Urothelium cell line (cell line): ENCODE results near the gene MEF2B.
"Not testable (repeated sequence)": the region's sequence is repeated elsewhere in the genome, so short reads cannot be mapped to it uniquely, and the experiment has no call there.

Experiments used
- DNase-seq: peaks from one replicate; pipeline ENCODE4 v3.0.0; 2011; ENCODE audit warnings: low spot score, mixed read lengths
- FAIRE-seq: peaks from 2 replicates; lab custom pipeline; 2011; peaks lifted over from hg19 to GRCh38; lab: Jason Lieb, UNC

The MEF2B gene

DNA sequence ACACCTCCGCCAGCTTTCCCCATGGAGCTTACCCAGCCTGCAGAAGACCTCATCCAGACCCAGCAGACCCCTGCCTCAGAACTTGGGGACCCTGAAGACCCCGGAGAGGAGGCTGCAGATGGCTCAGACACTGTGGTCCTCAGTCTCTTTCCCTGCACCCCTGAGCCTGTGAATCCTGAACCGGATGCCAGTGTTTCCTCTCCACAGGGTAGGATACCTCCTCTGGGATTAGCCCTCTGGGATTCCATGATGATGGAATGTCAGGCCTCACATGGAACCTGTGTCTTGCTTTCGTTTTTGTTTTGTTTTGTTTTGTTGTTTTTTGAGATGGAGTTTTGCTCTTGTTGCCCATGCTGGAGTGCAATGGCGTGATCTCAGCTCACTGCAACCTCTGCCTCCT lies 23.9 kb upstream of the MEF2B start:
- no peak for FAIRE-seq

DNA sequence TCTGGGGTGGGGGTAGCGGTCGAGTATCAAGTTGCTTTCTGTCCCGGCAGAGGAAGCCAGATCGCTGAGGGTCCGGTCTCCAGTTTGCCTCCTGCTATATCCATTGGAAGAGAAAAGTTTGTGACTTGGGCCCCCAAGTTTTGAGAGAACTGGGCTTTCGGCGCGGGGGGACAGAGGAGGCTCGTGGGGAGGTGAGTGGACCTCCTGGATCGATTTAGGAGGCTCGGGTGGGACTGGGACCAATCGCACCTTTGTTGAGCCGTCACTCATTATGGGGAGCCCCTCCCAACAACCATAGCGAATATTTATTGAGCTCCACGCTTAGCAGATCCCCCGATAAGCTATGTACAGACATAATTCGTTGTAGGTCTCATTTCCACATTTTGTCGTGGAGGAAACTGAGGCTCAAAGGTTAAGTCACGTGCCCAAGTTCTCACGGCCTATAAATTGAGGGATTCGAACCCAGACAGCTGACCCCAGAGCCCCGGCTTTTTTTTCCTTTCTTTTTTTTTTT lies 22.9 kb upstream of the MEF2B start:
- DNase-seq (no peak), FAIRE-seq (no peak)

More for the DNA sequence above, 23.9 kb upstream of the MEF2B start:
- no peak for DNase-seq

DNA sequence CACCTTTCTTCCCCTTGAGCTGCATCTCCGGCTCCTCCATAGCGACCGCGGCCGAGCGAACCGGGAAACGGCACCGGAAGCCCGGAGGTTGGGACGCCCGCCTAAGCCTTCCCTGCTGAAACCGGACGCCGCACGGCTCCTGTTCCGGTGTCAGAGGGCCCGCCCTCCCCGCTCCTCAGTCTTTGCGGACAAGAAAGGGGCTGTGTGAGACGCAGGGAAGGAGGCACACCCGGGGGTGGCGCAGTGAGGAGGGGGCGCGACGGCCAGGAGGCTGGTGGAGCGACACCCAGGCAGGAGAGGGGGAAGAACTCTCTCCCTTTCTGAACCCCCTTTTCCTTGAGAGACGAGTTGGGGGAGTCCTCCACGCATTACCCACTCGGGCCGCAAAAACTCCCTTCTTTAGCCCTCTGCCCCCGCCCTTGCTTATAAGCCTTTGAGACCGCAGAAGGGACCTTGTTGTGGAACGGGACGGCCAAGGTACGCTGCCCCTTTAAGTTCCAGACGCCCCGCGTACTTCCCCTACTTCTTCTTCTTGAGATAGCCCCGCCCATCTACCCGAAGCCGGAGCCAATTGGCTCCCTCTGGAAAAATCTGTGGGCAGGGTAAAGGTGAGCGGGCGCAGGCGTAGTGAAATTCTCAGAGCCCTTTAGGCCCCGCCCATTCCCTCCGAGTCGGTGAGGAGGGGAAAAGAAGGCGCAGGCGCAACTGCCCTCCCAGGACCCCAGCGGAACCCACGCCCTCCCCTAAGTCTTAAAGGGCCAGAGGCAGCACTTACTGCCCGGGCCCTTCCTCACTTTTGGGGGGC lies 22.2 kb upstream of the MEF2B start, which contains the start of the genes BORCS8 and RFXANK:
Gene BORCS8 (minus strand): TSS at position 75 of the 805 bp plus-strand sequence. CDS start 35 bp downstream, at position 40.
Gene RFXANK (plus strand): TSS at position 181 of the 805 bp plus-strand sequence. CDS start 1,689 bp downstream, outside the sequence.
- DNase-seq (peak; percentile 94), FAIRE-seq (peak; percentile 46)

DNA sequence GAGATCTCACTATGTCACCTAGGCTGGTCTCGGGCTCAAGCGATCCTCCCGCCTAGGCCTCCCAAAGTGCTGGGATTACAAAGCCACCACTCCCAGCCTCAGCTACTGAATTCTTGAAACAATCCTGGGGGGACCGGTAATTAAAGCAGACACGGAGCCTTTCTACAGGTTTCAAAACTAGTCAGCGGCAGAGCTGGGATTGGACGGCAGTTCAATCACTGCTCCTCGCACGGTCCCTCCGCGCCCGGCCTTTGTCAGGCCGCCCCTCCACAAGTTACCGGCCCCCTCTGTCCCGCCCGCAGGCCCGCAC lies 21.7 kb upstream of the MEF2B start:
- DNase-seq (no peak), FAIRE-seq (no peak)

DNA sequence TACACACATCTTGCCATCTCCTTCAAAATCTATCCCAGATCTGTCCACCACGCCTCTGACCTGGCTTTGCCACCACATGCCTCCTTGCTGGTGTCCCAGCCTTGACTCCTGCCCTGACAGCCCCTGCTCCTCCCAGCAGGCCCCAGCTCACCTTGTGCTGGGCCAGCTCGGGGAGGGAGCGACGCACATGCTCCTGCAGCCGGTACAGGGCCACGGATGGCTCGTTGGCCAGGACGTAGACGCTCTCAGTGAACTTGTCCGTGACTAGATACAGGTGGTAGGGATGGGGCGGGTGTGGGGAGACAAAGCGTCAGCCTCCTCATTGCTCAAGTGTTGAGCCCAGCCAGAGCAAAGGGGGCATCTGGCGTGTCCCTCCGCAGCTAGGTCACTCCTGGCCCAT lies 16.7 kb upstream of the MEF2B start:
- FAIRE-seq (no peak), DNase-seq (no peak)

DNA sequence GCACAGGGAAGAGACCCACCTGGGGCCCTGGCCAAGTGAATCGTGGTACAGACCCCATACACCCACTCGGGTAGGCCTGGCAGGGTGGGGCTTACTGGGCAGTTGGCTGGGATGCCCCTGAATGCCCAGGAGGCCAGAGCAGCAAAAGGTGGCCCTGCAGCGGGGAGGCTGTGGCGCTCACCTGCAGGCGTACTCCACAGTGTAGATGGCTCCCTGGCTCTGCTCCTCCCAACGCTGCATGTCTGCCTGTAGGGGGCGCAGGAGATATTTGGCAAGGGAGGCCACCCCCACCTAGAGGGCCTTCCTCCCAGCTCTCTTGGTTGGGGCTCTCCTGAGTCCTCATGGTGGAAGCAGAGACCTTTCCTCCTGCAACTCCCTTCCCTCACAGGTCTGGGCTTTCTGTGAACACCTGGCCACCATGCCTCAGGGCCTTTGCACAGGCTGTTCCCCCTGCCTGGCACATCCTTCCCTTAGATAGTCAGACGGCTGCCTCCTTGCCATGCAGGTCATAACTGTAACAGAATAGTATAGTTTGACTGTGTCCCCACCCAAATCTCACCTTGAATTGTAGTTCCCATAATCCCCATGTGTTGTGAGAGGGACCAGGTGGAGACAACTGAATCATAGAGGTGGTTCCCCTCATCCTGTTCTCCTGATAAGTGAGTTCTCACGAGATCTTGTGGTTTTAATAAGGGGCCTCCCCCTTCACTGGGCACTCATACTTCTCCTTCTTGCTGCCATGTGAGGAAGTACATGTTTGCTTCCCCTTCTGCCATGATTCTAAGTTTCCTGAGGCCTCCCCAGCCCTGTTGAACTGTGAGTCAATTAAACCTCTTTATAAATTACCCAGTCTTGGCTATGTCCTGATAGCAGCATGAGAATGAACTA lies 16.0 kb upstream of the MEF2B start:
- DNase-seq (peak; percentile 27), FAIRE-seq (no peak)

DNA sequence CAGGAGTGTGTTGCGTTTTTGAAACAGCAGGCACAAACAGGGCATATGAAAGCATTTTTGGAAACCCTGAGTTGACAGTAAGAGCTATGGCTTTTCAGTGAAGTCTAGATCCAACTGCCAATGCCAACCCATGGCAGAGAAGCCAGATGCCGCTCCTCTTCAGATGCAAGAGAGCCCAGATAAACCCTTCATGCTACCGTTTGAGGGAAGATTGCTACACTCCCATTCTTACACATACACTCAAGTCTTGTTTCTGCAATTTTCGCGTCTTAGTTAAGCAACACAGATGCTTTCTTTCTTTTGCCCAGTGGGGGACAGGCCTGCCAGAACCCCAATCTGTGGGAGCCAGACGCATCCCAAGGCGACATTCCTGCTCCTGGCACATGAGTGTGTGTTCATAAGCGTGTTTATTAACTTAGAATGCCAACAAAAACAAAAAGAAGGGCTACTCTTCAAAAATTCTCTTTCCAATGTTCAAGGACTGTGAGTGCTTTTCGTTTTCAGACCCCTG lies 11.5 kb upstream of the MEF2B start:
- FAIRE-seq (no peak), DNase-seq (no peak)

DNA sequence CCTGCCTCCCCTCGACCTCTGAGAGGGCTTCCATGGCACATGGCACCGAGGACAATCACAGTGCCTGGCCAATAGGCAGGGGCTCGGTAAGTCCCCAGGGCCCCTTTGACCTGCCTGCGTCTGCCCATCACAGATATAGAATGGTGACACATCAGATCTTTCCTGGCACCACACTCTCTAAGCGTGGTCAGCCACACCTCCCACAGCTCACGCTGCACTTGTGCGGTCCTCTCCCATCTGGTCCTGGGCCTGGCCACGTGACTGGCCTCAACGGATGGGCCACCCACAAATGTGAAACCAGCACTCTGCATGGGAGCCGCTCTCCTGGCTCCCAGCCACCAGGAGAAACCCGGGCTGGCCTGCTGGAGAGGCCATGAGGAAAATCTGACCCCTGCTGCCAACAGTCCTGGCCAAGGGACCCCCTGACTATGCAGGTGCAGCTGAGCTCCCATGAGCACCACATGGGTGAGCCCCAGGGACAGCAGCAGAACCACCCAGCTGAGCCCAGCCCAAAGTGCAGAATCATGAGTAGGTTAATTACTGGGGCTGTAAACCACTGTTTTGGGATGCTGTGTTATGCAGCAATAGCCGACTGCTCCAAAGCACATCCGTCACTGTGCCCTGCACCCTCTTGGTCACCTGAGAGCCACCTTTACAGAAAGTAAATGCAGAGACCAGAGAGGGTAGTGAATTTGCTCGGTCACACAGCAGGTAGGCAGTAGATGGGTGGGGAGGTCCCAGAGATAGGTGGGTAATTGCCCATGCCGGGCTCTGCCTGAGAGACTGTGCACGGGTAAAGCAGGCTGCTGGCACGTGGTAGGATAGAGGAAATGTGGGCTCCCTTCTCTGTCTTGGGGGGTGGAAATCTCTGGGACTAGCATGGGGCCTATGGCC lies 9.7 kb upstream of the MEF2B start:
- no peak for DNase-seq
- no peak for FAIRE-seq

DNA sequence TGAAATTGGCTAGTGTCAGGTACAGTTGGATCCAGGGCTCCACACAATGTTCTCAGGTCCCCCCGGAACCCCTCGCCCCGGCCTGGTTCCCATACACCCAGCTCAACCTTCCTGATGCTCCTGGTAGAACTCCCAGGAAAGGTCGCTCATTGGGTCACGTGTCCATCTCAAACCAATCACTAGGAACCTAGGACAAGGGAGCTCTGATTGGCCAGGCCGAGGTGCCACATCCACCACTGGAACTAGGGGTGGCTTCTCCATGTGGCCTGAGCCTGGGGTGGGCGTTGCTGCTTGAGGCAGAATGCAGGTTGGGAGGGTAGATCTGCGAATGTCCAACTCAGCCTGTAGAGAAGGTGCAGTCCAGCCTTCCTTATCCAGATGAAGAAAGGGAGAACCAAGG lies 6.9 kb upstream of the MEF2B start:
- no peak for FAIRE-seq
- no peak for DNase-seq

DNA sequence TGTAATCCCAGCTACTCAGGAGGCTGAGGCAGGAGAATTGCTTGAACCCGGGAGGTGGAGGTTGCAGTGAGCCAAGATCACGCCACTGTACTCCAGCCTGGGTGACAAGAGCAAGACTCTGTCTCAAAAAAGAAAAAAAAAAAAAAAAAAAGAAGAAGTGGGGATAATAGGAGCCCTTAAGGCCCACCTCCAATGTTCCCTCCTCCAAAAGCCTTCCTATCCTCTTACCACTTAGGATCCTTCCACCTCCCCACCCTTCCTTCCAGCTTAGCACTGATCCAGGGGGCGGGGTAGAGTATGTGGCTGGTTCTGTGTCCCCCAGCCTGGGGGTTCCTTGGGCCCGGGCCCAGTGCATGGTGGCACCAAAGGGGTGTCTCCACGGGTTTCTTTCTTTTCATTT lies 3.2 kb upstream of the MEF2B start:
- not testable (repeated sequence) for DNase-seq, FAIRE-seq

DNA sequence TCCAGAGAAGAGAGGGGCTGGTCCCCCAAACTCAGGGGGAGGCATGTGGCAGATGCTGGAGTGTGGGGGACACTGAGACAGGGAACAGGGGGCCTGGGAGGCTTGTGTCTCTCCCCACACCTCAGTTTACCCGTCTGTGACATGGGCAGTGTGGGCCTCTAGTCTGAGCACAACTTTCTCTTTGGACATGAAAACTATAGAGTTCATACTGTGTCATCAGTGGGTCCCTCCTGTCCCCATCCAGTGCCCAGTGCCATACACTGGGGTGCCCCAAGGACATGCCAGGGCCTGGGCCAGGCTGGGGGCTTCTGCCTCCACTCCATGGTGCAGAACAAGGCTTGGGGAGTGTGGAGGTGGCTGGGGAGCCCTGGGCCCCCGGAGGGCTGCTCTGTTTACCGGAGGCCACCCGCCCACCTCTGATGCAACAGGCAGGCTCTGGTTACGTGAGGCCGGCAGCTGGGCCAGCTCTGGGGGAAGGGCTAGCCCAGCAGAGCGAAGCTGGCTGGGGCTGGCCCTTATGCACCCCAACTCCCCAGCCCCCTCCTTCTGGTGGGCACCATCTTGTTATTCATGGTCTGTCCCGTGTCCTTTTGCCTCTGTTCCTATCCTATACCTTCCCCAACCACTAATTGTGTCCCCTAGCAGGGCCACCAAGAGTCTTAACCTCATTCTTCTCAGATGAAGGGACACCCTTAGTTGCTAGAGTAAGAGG lies 1.9 kb upstream of the MEF2B start:
- FAIRE-seq (no peak), DNase-seq (no peak)

DNA sequence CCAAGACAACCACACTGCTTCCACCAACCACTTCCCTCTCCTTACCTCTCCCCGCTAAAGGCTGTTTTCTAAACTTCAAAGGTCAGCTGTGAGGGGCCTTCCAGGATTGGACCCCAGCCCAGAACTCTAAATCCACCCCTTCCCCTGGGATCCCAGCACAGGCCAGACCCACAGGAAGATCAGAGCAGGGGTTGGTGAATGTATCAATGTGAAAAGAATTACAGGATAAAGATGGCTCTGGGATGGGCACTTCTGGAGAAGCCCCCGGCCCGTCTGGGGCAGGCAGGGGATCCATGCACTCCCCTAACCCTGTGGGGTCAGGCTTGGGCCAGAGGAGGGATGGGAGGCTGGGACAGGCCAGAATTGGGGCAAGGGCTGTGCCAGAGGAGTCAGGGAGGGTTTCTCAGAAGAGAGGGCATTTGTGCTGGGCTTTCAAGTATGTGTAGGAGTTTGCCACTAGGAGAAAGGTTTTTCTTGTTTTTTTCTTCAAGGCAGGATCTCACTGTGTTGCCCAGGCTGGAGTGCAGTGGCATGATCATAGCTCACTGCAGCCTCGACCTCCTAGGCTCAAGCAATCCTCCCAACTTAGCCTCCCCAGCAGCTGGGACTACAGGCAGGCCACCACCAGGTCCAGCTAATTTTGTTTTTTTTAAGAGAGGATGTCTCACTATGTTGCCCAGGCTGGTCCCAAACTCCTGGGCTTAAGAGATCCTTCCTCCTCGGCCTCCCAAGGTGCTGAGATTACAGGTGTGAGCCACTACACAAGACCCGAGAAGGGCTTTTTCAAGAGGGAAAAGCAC lies 1.0 kb upstream of the MEF2B start:
- DNase-seq (no peak), FAIRE-seq (no peak)

DNA sequence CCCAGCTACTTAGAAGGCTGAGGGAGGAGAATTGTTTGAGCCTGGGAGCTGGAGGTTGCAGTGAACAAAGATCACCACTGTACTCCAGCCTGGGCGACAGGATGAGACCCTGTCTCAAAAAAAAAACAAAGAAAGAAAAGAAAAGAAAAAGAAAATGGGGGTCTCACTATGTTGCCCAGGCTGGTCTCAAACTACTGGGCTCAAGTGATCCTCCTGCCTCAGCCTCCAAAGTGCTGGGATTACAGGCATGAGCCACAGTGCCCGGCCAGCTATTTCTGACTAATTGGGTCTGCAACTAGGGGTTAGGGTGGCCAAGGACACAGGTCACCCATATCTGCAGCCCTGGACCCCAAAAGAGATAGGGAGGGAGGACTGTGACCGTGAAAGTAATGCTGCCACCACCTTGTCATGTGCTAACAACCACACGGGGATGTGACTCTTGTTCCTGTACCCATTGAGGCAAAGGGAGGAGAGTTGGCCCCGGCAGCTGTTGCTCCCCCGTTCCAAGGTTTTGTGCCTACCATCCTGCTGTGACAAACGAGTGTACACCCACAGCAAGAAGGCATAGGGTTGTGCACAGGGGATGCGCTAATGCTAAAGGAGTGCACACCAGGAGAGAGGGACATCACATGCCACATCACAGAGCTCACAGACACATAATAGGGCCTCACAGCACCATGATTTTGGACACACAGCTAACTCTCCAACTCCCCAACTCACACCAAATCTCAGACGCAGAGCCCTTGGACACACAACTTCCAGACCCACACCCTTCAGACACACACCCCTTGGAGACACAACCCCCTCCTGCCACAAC lies 619 bp downstream of the MEF2B start:
- FAIRE-seq (no peak), DNase-seq (no peak)

DNA sequence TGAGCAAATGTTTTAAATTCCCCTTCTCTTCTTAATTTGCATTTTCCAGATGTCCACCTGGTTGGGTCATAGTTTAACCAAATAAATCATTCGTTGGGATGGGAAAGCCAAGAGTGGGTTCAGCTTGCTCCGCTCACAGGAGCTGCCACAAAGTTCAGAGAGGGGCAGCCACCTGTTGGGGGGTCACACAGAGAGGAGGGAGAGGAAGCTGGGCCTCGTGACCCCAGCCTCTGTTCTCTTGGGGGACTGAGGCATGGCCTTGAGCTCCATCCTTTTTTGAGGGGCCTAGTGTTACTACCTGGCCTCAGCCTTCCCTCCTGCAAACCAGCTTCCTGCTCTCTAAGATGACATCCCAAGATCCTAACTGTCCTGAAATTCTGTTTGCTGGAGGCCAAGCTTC lies 2.5 kb downstream of the MEF2B start:
- FAIRE-seq (no peak), DNase-seq (no peak)

DNA sequence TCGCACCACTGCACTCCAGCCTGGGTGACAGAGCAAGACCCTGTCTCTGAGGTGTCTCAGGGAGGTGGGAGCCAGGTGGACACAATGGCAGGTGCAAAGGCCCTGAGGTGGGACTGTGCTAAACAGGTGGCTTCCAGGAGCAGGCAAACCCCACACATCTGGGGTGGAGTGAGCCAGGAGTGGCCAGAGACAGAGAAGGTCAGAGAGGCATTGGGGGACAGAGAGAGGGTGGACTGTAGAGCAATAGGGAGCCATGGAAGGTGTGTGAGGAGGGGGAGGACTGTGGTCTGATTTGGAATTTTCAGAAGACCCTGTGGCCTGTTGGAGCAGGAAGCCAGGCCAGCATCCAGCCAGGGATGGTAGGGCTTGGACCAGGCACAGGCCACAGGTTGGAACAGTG lies 4.7 kb downstream of the MEF2B start:
- no peak for FAIRE-seq
- no peak for DNase-seq

DNA sequence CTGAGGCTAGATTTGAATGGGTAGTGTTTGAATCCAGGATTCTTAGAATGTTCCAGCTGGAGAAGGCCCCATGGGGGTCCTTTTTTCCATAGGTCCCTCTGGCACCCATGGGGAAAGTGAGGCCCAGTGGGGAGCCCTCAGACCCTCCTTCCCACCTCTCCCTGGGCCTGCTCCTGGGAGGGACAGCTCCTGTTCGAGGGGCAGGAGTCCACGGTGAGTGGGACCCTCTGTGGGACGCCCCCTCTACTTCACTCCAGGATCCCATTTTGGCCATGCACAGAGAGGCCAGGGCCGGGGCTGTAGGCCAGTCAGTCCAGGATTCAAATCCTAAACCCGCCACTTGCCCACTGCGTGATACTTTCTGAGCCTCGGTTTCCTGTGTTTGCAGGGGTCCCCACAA lies 7.6 kb downstream of the MEF2B start:
- DNase-seq: no peak
- FAIRE-seq: no peak

DNA sequence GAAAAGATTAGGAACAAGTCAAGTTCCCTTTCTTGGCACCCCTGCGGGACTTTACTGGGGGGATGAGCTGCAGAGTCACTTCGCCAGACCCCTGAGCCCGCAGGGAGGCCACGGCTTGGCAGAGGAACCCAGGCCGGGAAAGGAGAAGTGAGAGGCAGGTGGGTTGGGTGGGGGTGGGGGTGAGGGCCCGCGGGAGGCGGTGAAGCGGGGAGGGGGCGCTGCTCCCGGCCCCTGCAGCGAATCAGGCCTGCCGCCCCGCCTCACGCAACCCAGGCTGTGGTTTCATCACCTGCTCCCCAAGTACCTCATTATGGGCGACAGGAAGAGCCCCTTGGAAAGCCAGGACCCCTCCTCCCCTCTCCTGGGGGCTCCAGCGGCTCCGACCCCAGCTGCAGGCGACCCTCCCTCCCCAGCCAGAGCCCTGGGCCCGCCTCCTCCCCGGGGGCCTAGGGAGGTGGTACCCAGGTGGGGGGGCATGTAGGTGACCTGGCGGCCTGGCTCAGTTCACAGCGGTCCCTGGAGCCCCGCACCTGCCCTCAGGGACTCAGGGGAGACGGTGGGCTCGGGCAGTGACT lies 9.5 kb downstream of the MEF2B start:
- FAIRE-seq (no peak), DNase-seq (no peak)

DNA sequence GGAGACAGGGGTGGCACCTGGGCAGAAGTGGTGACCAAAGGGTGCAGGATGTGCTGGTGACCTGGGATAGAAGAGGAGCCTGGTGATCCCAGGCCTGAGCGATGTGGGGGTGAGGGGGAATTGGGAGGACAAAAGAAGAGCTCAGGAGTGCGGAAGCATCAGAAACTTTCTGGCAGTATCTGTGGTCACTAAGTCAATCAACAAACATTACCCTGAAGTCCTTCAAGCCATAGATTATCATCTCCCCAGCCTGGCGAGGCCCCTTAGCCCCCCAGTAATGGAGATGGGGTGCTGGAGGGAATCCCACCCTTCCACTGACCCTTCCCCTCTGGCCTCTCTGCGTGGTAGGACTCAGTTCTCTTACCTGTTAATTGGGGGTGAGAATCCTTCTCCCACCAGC lies 10.5 kb downstream of the MEF2B start:
- no peak for DNase-seq
- FAIRE-seq: no peak
